Esophagus mucosa (tissue), 1 donor: ENCODE measurements around the gene KCNJ2. TPM values are rescaled to one million over a fixed set of nuclear protein-coding genes. Genes with fewer than 3 reads are reported as not detected.

Source experiments
- ATAC-seq: fragments of 200-7000 bp; cut with Tn5 transposase; one replicate; pipeline ENCODE4 v1.9.1; 2020
- total RNA-seq: library from RNA; stranded (reverse); gene quantifications from one replicate; pipeline ENCODE4 v1.2.4, GENCODE V29; 2023
- donor health status: DM: yes; HTN: yes; CAD: no.

KCNJ2 gene
- total RNA-seq, 1 donor from 2014 or later, result 7.5 TPM

GRCh38 chr17:70161519-70161918, 7.8 kb upstream of the KCNJ2 start:
- ATAC-seq, result no peak

GRCh38 chr17:70165383-70165782, 3.9 kb upstream of the KCNJ2 start:
- ATAC-seq, result no peak

- ATAC-seq, result no peak
Observed at GRCh38 chr17:70166615-70167014, 2.7 kb upstream of the KCNJ2 start.

GRCh38 chr17:70168044-70168976, 1.0 kb upstream of the KCNJ2 start:
- peak; percentile 49 for ATAC-seq

- peak; percentile 12 for ATAC-seq
Observed at GRCh38 chr17:70169709-70170597, 621 bp downstream of the KCNJ2 start.

GRCh38 chr17:70171159-70171558, 1.8 kb downstream of the KCNJ2 start:
- ATAC-seq, result no peak

- no peak for ATAC-seq
Observed at GRCh38 chr17:70172449-70172848, 3.1 kb downstream of the KCNJ2 start.

- no peak for ATAC-seq
Observed at GRCh38 chr17:70172923-70173322, 3.6 kb downstream of the KCNJ2 start.

- no peak for ATAC-seq
Observed at GRCh38 chr17:70173681-70174080, 4.3 kb downstream of the KCNJ2 start.

- peak; percentile 49 for ATAC-seq
Observed at GRCh38 chr17:70181376-70181775, 12.0 kb downstream of the KCNJ2 start.

- ATAC-seq, result no peak
Observed at GRCh38 chr17:70181866-70182265, 12.5 kb downstream of the KCNJ2 start.

- ATAC-seq, result no peak
Observed at GRCh38 chr17:70183508-70183907, 14.2 kb downstream of the KCNJ2 start.

- ATAC-seq, result no peak
Observed at GRCh38 chr17:70184207-70184606, 14.9 kb downstream of the KCNJ2 start.

GRCh38 chr17:70184770-70185169, 15.4 kb downstream of the KCNJ2 start:
- ATAC-seq, result peak; percentile 62

- ATAC-seq, result no peak
Observed at GRCh38 chr17:70185285-70185684, 16.0 kb downstream of the KCNJ2 start.

- ATAC-seq, result peak; percentile 63
Observed at GRCh38 chr17:70187383-70187782, 18.1 kb downstream of the KCNJ2 start.

- ATAC-seq, result peak; percentile 56
Observed at GRCh38 chr17:70190959-70191805, 21.9 kb downstream of the KCNJ2 start.

GRCh38 chr17:70195091-70195490, 25.8 kb downstream of the KCNJ2 start:
- no peak for ATAC-seq

- ATAC-seq, result no peak
Observed at GRCh38 chr17:70201872-70202419, 32.6 kb downstream of the KCNJ2 start.

GRCh38 chr17:70202840-70203239, 33.5 kb downstream of the KCNJ2 start:
- no peak for ATAC-seq

- no peak for ATAC-seq
Observed at GRCh38 chr17:70204431-70204830, 35.1 kb downstream of the KCNJ2 start.

GRCh38 chr17:70205401-70205800, 36.1 kb downstream of the KCNJ2 start:
- ATAC-seq, result peak; percentile 85
